ENCODE measurements around the gene SCAP. TPM values are rescaled to one million over a fixed set of nuclear protein-coding genes. Genes with fewer than 3 reads are reported as not detected.
"Not testable (repeated sequence)": the region's sequence is repeated elsewhere in the genome, so short reads cannot be mapped to it uniquely, and the experiment has no call there.

The SCAP gene
- total RNA-seq, 1 experiment from 2014 or later, result 67.6 TPM

- TF ChIP-seq, protein P1, sequence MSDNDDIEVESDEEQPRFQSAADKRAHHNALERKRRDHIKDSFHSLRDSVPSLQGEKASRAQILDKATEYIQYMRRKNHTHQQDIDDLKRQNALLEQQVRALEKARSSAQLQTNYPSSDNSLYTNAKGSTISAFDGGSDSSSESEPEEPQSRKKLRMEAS (IDR thresholded peaks at IDR 0.05), result no peak
Measured at GRCh38 chr3:47485812-47486211, 10.1 kb upstream of the SCAP start (continued).

GRCh38 chr3:47482366-47482765, 6.6 kb upstream of the SCAP start:
- H4K20me1 ChIP-seq (ENCODE audit: insufficient read depth), result no peaks in the 10 kb centered on the region
- POLR2A ChIA-PET, result no interaction called here
- H3K27me3 ChIP-seq (ENCODE audit: insufficient read depth, low read length), result no peaks in the 10 kb centered on the region
- no TSS peak for BruUV-seq (replicated peaks)
- no peaks in the 10 kb centered on the region for H3K36me3 ChIP-seq (ENCODE audit: control insufficient read depth in 1 of 2, insufficient read depth in 2 of 2, low read length in 2 of 2)
- H3K79me2 ChIP-seq (ENCODE audit: insufficient read depth, low read length), result no peaks in the 10 kb centered on the region
- H3K4me2 ChIP-seq (ENCODE audit: low read length), result no peak overlapping the region
- H3K4me3 ChIP-seq (replicated peaks in 1 of 2; ENCODE audit: low read depth in 1 of 2, low read length in 2 of 2), result no peak overlapping the region
- no peak overlapping the region for H3K9ac ChIP-seq (ENCODE audit: low read length)
- ATAC-seq, result no peak
- no peaks in the 10 kb centered on the region for H3K9me2 ChIP-seq (ENCODE audit: insufficient read depth)
- peaks cover 0 to 7% of the 10 kb centered on the region in 2 experiments; a peak in 2 of 4 replicates for H3K4me1 ChIP-seq (ENCODE audit: control insufficient read depth in 1 of 2, insufficient read depth in 2 of 2, low read length in 2 of 2)
- intact Hi-C loops (cut with micrococcal nuclease), result no loop called here
- no peak for TF ChIP-seq CBX3 (IDR thresholded peaks at IDR 0.05; ENCODE audit: low read depth)
- TF ChIP-seq RAD21 (IDR thresholded peaks at IDR 0.05; ENCODE audit: low read depth), result no peak
- no peak for TF ChIP-seq JUND (IDR thresholded peaks at IDR 0.05)
- TF ChIP-seq, protein P1 (IDR thresholded peaks at IDR 0.05), result no peak
- no peak for TF ChIP-seq ZNF274 (IDR thresholded peaks at IDR 0.05; ENCODE audit: low read depth, low read length)
- no peak overlapping the region for H3K27ac ChIP-seq (ENCODE audit: low read depth, low read length)
- no peak for DNase-seq (ENCODE audit: low read depth, low spot score)
- RAD21 ChIA-PET (ENCODE audit: low non-redundant PET in 1 of 2, low total read pairs in 2 of 2, uncharacterized antibody in 2 of 2, unreplicated experiment in 2 of 2), result no interaction called here
- H3K9me3 ChIP-seq (ENCODE audit: control insufficient read depth in 1 of 2, insufficient read depth in 1 of 2, low read depth in 1 of 2, low read length in 2 of 2), result no peaks in the 10 kb centered on the region
- H2AFZ ChIP-seq (ENCODE audit: low read depth, low read length, poor library complexity, severe bottlenecking), result no peak overlapping the region
- CTCF ChIA-PET, result interaction anchor here (0.6 kb wide), 1 partner anchor 12 kb away, joined by 3 read pairs; no protein-coding TSS in a partner anchor

GRCh38 chr3:47481763-47482162, 6.0 kb upstream of the SCAP start:
- POLR2A ChIA-PET; H3K4me1 ChIP-seq (ENCODE audit: control insufficient read depth in 1 of 2, insufficient read depth in 2 of 2, low read length in 2 of 2); RAD21 ChIA-PET (ENCODE audit: low non-redundant PET in 1 of 2, low total read pairs in 2 of 2, uncharacterized antibody in 2 of 2, unreplicated experiment in 2 of 2); H3K79me2 ChIP-seq (ENCODE audit: insufficient read depth, low read length); H3K36me3 ChIP-seq (ENCODE audit: control insufficient read depth in 1 of 2, insufficient read depth in 2 of 2, low read length in 2 of 2); H3K27me3 ChIP-seq (ENCODE audit: insufficient read depth, low read length); H3K9me3 ChIP-seq (ENCODE audit: control insufficient read depth in 1 of 2, insufficient read depth in 1 of 2, low read depth in 1 of 2, low read length in 2 of 2); H3K9me2 ChIP-seq (ENCODE audit: insufficient read depth); H3K27ac ChIP-seq (ENCODE audit: low read depth, low read length); H4K20me1 ChIP-seq (ENCODE audit: insufficient read depth); ATAC-seq; H3K9ac ChIP-seq (ENCODE audit: low read length); BruUV-seq (replicated peaks); H2AFZ ChIP-seq (ENCODE audit: low read depth, low read length, poor library complexity, severe bottlenecking); intact Hi-C loops (cut with micrococcal nuclease); H3K4me2 ChIP-seq (ENCODE audit: low read length); DNase-seq (ENCODE audit: low read depth, low spot score); H3K4me3 ChIP-seq (replicated peaks in 1 of 2; ENCODE audit: low read depth in 1 of 2, low read length in 2 of 2): not testable (repeated sequence)
- CTCF ChIA-PET, result interaction anchor here (0.6 kb wide), 1 partner anchor 12 kb away, joined by 3 read pairs; no protein-coding TSS in a partner anchor

DNA sequence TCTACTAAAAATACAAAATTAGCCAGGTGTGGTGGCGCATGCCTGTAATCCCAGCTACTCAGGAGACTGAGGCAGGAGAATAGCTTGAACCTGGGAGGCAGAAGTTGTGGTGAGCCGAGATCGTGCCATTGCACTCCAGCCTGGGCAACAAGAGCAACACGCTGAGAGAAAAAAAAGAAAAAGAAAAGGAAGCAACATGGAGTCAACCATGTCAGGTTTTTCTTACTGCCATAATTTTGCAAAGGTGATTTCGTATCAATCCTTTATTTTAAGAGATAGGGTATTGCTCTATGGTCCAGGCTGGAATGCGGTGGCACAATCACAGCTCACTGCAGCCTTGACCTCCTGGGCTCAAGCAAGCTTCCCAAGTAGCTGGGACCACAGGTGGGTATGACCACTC, 4.5 kb upstream of the SCAP start:
- POLR2A ChIA-PET, CTCF ChIA-PET: not testable (repeated sequence)

More for the DNA sequence above, 4.5 kb upstream of the SCAP start:
- H3K36me3 ChIP-seq (ENCODE audit: control insufficient read depth in 1 of 2, insufficient read depth in 2 of 2, low read length in 2 of 2); H3K4me2 ChIP-seq (ENCODE audit: low read length); H3K79me2 ChIP-seq (ENCODE audit: insufficient read depth, low read length); RAD21 ChIA-PET (ENCODE audit: low non-redundant PET in 1 of 2, low total read pairs in 2 of 2, uncharacterized antibody in 2 of 2, unreplicated experiment in 2 of 2); H3K27ac ChIP-seq (ENCODE audit: low read depth, low read length); BruUV-seq (replicated peaks); ATAC-seq; DNase-seq (ENCODE audit: low read depth, low spot score); intact Hi-C loops (cut with micrococcal nuclease); H3K27me3 ChIP-seq (ENCODE audit: insufficient read depth, low read length); H3K9me2 ChIP-seq (ENCODE audit: insufficient read depth); H4K20me1 ChIP-seq (ENCODE audit: insufficient read depth); H3K9me3 ChIP-seq (ENCODE audit: control insufficient read depth in 1 of 2, insufficient read depth in 1 of 2, low read depth in 1 of 2, low read length in 2 of 2); H3K9ac ChIP-seq (ENCODE audit: low read length); H2AFZ ChIP-seq (ENCODE audit: low read depth, low read length, poor library complexity, severe bottlenecking); H3K4me3 ChIP-seq (replicated peaks in 1 of 2; ENCODE audit: low read depth in 1 of 2, low read length in 2 of 2): not testable (repeated sequence)
- peaks cover 2 to 19% of the 10 kb centered on the region in 2 experiments; a peak in 2 of 4 replicates for H3K4me1 ChIP-seq (ENCODE audit: control insufficient read depth in 1 of 2, insufficient read depth in 2 of 2, low read length in 2 of 2)

All from HCT116 (cell line).